Neural cell (in vitro differentiated cells): ENCODE results near the gene MRPL12.

ENCODE experiments used
- CTCF ChIP-seq: fragments of 450-650 bp; IDR thresholded peaks from 2 replicates; pipeline ENCODE4 v1.5.1; 2014; ENCODE audit warnings: antibody characterized with exemption, mild to moderate bottlenecking, moderate library complexity; ENCODE audit not compliant: poor library complexity, severe bottlenecking
- EZH2 ChIP-seq: fragments of 200-600, 300-800 bp; shearing (Covaris generic), sonication (generic); IDR thresholded peaks from 2 replicates; pipeline ENCODE4 v1.6.1; 2014; ENCODE audit warnings: antibody characterized with exemption, low read length, borderline replicate concordance, mild to moderate bottlenecking; ENCODE audit not compliant: insufficient read depth, poor library complexity, severe bottlenecking
- RAD21 ChIP-seq: fragments of 450-650 bp; conservative IDR thresholded peaks from 2 replicates; pipeline ENCODE4 v1.6.1; 2014; ENCODE audit warnings: antibody characterized with exemption, mild to moderate bottlenecking, moderate library complexity
- SMC3 ChIP-seq: fragments of 450-650 bp; conservative IDR thresholded peaks from 2 replicates; pipeline ENCODE4 v1.6.1; 2014; ENCODE audit warnings: antibody characterized with exemption, mild to moderate bottlenecking, moderate library complexity; ENCODE audit not compliant: poor library complexity

GRCh38 chr17:81715107-81715871 is 12.1 kb downstream of the MRPL12 start:
- TF ChIP-seq CTCF (no peak), SMC3 (no peak), RAD21 (no peak), EZH2 (no peak)
